HG03442 (cell line): ENCODE measurements around the gene MRPS18C.
A peak's percentile ranks its signal among the peaks of the same experiment; 100 is the strongest.
"Not testable (repeated sequence)": the region's sequence is repeated elsewhere in the genome, so short reads cannot be mapped to it uniquely, and the experiment has no call there.

Source experiments
- ATAC-seq: cut with Tn5 transposase; IDR thresholded peaks from one replicate; pipeline ENCODE4 v1.9.1; 2021; ENCODE audit warnings: mild to moderate bottlenecking, moderate library complexity; ENCODE audit not compliant: unreplicated experiment

MRPS18C gene

GRCh38 chr4:83496085-83496917 lies 40.4 kb downstream of the MRPS18C start:
- ATAC-seq = not testable (repeated sequence)

GRCh38 chr4:83498187-83498586 lies 42.3 kb downstream of the MRPS18C start:
- ATAC-seq = no peak

GRCh38 chr4:83501671-83502070 lies 45.8 kb downstream of the MRPS18C start:
- ATAC-seq = not testable (repeated sequence)

DNA sequence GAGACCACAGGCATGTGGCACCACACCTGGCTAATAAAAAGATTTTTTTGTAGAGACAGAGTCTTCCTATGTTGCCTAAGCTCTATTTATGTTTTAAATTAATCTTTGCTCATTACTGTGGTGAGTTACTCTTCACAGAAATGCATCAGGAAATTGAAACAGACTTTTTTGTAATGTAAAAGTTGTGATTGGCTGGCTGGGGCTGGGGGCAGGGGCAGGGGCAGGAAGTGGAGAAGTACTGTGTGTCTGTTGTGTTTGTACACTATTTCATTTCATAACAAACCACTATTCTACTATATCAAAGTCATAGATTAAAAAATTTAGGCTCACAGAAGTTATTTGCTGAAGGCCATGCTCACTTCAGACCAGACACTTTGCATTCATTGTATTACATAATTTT lies 48.1 kb downstream of the MRPS18C start:
- no peak for ATAC-seq

GRCh38 chr4:83504503-83504902 lies 48.6 kb downstream of the MRPS18C start:
- no peak for ATAC-seq

DNA sequence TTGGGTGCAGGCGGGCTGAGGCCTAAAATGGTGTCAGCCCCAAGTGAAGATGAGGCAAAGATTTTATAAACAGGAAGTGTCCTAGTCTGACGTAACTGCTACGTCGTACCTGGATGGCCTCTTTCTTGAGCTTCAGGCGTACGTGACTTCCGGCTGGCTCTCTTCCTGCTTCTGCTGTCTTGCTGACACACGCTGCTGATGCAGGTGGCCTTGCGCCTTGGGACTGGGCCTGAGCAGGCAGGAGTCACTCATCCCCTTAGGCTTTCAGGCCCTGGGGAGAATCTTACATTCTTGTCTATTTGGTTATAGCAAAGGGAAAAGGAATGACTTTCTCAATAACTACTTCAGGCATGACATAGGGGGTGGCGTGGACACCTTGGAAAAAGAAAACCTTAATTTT lies 49.1 kb downstream of the MRPS18C start:
- ATAC-seq = no peak

DNA sequence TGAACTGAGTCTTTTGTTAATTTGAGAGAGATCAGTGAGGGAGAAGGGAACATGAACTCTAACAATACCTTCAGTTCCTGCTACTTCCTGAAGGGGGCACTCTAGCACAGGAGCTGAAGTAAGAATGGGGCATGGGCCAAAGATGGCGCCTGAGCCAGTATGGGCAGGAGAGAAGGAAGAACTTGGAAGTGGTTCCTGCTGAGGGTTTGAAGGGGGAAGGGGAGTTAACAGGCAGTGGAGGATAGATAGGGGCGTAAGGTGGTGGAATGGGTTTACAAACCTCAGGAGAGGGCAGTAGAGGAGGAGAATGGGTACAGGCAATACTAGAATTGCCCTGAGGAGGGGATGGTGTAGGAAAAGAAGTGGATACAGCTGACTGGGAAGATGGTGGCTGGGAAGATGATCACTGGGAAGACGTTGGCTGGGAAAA lies 53.3 kb downstream of the MRPS18C start:
- peak; percentile 68 for ATAC-seq

DNA sequence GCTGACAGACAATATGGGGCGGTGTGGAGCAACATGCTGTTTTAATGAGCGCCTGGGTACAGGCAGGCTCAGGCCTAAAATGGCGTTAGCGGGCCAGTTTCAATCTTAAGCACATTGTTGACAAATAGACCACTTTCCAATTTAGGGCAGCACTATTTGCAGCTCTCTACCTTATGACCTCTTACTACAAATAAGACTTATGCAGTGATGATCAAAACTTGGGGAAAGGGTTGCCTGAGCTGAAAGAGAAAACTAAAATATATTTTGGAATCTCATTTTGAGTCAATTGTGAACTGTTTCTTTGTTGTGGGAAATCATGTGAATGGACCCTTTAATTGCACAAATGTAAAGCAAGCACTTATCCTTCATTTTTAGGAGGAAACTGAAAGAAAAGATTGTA lies 54.6 kb downstream of the MRPS18C start:
- peak; percentile 36 for ATAC-seq
